GM19043 (cell line): Measurements from ENCODE around the gene GSTT4.
"Not testable (repeated sequence)": the region's sequence is repeated elsewhere in the genome, so short reads cannot be mapped to it uniquely, and the experiment has no call there.

Source experiments
- ATAC-seq: cut with Tn5 transposase; IDR thresholded peaks from one replicate; pipeline ENCODE4 v1.9.1; 2021; ENCODE audit warnings: low read depth; ENCODE audit not compliant: unreplicated experiment

The GSTT4 gene

DNA sequence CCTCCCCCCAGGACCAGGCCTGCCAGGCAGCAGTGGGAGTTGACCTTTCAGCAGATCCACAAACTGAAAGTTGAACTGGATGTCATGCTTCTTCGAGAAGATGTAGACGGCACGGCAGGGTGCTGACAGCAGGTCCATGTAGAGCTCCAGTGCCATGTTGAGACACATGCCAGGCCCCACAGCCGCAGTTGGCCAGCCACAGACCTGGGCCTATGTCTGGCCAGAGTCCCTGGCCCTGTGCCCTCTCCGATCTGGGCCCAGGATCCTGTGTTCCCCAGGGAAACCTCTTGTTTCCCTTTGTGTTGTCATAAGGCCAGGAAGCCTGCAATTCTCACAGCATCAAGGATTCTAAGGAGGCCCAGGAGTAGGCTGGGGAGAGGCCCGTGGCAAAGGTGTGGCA, at the start of gene GSTT4:
Gene GSTT4 (minus strand): TSS at position 253 of the 400 bp plus-strand sequence. CDS start 97 bp downstream, at position 156.
- ATAC-seq: no peak

DNA sequence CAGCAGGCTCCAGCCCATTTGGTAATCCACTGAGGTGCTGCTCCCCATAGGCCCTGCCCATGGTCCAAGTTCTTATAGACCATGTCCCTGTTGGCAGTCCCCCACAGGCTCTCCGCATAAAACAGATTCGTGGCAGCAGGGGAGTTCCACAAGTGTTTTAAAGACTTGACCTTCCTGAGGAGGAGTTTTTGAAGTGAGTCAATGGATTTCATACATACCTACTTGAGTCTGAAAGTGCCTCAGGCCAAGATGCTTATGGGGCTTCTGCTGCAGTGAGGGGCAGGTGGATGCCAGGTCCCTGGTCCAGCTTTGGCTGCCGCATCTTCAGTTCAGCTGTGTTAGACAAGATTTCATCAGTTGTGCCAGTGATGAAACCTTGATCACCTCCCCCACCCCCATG, 49.1 kb upstream of the GSTT4 start:
- no peak for ATAC-seq

- ATAC-seq: no peak
Measured at GRCh38 chr22:24053481-24054226, 48.4 kb upstream of the GSTT4 start.

DNA sequence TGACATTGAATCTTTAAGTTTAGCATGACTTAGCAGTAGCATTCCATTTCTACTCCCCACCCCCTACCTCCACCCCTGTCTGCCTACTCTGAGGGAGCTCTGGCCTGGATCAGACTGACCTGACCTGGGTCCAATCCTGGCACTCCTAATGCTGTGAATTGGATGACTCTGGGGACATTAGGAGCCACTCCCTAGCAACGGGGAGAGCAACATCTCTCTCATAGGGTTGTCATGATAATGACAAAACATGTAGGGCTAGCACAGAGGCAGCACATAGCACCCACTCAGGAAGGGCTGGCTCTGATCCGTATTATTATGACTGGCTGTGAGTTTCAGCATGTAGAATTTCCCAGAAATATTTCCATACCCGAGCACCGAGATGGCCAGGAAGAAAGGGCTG, 46.3 kb upstream of the GSTT4 start:
- ATAC-seq: no peak

DNA sequence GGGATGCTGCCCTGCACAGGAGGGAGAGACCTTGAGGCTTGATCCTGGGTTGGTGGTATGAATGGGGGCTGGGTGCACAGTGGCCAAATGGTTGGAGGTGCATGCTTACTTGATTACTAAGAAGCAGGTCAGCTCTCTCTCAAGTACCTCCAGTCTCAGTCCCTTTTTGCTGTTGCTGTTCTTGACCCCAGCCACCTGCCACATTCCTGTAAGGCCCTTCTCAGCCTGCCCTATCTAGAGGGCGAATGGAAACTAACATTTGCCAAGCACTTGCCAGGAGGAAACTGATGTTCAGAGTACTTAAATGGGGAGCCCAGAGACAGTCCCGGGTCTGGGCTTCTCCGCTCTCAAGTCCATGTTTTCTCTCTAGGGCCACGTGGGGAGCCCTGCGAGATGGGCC, 45.8 kb upstream of the GSTT4 start:
- ATAC-seq: no peak

DNA sequence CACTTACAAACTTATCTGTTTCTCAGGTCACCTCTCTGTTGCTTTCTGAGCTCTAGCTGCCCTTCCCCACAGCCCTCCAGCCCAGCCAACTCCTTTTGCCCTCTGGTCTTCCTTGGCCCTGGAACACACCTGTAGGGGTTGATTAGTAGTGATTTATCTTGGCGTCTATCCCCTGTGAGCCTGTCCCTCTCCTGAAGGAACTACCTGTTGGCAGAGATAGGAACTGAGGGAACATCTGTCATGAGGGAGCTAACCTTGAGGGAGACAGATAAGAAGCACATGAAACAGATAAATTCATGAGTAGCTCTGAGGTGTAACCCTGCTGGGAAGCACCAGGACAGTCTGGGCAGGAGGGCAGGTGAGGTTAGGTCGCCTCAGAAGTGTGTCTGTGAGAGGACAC, 44.7 kb upstream of the GSTT4 start:
- ATAC-seq: no peak

DNA sequence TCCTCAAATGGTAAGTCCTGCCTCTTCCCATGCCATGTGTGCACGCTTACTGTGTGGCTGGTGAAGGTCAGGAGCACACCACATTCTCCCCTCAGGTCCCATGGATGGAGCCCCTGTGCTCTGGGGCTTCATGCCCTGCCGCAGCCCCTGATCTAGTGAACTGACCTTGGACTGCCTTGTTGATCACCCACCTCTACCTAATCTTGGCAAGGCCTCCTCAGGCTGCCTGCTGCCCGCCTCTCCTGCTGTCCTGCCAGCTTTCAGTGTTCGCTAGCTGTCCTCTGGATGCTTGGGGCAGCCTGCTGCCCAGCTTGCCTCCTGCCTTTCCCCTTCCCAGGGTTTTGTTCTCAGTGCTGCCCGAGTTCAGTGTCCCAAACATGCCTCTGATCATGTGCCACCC, 44.0 kb upstream of the GSTT4 start:
- ATAC-seq: no peak

DNA sequence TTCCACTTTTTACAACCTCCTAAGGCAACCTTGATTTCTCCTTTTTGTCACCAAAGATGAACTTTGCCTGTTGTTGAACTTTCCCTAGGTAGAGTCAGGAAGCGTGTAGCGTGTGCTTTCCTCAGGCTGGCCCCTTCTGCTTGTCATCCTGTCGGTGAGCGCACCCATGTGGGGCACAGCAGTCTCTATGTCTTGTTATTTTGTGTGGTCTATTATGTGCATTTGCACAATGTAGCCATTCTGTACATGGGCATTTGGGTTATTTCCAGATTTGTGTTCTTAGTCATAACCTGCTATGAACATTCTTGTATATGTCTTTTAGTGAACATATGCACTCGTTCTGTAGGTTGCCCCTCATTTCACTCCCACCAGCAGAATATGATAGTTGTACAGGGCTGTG, 40.8 kb upstream of the GSTT4 start:
- no peak for ATAC-seq

DNA sequence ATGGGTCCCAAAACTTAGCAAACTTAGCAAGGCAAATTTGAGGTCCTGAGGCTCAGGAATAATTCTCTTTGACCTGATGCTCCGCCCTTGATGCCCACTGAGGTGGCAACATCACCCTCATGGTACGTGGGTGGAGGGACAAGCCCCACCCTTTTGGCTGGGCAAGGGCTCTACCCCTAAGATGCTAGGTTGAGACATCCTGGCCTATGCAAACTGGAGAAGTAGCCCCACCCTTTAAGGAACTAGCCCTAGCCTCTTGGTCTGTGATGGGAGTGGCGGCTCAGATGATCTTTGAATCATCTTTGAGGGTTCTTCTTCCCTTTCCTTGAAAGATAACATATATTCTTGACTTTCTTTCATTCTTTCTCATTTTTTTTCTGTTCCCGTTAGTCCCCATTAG, 38.7 kb upstream of the GSTT4 start:
- ATAC-seq: no peak

GRCh38 chr22:24043465-24043864, 38.2 kb upstream of the GSTT4 start:
- ATAC-seq: not testable (repeated sequence)

DNA sequence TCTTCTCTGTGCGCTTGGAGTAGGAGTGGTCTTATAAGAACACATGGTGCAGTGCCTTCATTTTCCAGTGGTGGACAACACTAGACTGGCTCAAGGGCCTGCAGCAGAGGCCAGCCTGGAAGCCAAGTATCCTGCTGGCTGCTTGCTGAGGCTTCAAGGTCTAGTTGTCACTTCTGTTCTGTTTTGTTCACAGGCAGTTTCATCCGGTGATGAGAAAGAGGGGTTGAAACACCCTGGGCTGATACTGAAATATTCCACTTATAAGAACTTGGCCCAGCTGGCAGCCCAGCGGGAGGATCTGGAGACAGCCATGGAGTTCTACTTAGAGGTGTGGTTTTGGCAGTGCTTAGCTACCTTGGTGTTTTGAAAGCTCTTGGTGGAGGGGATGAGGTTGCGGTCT, 35.7 kb upstream of the GSTT4 start:
- no peak for ATAC-seq

GRCh38 chr22:24039046-24039445, 33.8 kb upstream of the GSTT4 start:
- no peak for ATAC-seq

DNA sequence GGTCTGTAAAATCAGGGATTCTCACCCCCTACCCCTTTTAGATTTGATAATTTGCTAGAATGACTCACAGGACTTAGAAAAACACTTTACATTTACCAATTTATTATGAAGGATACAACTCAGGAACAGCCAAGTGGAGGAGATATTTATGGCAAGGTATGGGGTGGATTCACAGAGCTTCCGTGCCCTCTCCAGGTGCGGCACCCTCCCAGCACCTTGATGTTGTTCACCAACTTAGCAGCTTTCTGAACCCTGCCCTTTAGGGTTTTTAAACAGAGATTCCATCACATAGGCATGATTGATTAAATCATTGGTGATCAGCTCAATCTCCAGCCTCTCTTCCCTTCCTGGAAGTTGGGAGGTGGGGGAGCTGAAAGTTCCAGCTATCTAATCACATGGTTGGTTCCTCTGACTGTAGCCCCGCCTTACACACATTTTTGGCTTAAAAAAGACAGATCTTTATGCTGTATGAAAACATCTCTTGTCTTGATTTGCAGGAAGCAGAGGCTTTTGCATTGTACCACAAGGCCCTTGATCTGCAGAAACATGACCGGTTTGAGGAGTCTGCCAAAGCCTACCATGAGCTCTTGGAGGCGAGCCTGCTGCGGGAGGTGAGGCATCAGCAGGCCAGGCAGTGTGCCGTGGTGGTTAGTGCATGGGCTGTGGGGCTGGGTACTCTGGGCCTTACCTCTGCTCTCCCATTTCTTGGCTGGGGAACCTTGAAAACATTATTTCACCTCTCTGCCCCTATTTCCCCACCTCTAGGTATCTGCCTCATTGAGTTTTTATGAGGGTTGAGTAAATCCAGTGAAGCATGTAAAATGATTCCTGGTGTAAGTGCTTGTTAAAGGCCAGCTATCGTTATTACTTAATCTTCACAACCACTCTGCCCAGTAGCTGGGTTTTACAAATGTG, 32.9 kb upstream of the GSTT4 start:
- ATAC-seq: no peak

- no peak for ATAC-seq
Measured at GRCh38 chr22:24035296-24035695, 30.0 kb upstream of the GSTT4 start.

DNA sequence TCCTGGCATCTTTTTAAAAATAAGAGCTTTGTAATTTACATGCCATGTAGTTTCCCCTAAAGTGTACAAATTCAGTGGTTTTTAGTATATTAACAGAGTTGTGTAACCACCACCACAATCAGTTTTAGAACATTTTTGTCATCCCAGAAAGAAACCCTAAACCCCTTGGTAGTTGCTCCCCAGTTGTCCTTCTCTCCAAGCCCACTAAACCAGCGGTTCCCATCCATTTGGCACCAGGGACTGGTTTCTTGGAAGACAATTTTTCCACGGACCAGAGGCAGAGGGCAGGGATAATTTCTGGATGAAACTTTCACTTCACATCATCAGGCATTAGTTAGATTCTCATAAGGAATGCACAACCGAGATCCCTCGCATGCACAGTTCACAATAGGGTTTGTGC, 28.5 kb upstream of the GSTT4 start:
- no peak for ATAC-seq

DNA sequence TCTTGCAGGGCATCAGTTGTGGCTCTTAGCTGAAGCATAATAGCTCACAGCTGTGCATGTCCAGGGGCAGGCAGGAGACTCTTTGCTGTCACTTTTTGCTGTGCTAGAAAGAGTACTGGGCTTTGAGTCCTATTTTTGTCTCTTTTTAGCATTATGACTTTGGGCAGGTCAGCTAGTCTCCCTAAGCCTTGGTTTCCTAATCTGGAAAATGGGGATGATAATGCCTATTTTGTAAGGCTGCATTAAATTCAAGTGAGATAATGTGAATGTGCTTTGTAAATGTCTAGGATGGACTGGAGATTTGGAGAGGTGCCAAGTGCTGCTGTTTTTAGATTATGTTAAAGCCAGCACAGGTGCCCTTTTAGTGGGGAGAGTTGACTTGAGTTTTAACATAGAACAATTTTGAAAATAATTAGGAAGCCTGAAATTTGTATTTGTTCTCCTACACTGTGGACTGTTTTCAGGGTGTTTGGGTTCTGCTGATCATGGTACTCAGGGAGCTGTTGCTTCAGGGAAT, 25.0 kb upstream of the GSTT4 start:
- no peak for ATAC-seq

DNA sequence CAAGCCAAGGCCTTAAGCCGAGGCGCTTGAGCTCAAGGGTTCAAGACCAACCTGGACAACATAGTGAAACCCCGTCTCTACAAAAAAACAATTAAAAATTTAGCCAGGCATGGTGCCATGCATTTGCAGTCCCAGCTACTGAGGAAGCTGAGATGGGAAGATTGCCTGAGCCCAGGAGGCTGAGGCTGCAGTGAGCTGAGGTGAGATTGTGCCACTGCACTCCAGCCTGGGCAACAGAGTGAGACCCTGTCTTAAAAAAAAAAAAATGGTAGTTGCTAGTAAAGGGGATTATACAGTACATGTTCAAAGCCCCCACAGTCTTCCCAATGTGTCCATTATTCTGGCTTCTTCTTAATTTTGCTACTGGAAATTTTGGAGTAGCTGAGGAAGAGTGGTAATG, 24.1 kb upstream of the GSTT4 start:
- ATAC-seq: no peak

GRCh38 chr22:24028533-24028932, 23.3 kb upstream of the GSTT4 start:
- no peak for ATAC-seq

- ATAC-seq: no peak
Measured at GRCh38 chr22:24027991-24028390, 22.7 kb upstream of the GSTT4 start.

- ATAC-seq: no peak
Measured at GRCh38 chr22:24027389-24027975, 22.2 kb upstream of the GSTT4 start.

DNA sequence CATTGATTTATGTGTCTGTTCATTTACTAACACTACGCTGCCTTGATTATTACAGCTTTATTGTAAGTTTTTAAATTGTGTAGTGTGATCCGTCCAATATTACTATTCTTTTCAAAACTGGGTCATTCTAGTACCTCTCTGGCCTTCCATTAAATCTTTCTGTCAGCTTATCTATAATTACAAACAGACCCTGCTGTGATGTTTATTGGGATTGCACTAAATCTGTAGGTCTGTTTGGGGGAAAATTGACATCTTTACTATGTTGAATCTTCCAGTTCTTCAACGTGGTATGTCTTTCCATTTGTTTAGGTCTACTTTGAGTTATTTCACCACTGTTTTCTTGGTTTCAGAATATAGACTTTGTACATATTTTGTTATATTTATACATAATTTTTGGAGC, 21.5 kb upstream of the GSTT4 start:
- no peak for ATAC-seq
